NCI-H2107 (cell line): ENCODE measurements around the gene ADARB2.
"Not testable (repeated sequence)": the region's sequence is repeated elsewhere in the genome, so short reads cannot be mapped to it uniquely, and the experiment has no call there.

Experiments used
- DNase-seq: peaks from one replicate; lab custom pipeline; 2025; lab: John Stamatoyannopoulos, UW

ADARB2 gene

DNA sequence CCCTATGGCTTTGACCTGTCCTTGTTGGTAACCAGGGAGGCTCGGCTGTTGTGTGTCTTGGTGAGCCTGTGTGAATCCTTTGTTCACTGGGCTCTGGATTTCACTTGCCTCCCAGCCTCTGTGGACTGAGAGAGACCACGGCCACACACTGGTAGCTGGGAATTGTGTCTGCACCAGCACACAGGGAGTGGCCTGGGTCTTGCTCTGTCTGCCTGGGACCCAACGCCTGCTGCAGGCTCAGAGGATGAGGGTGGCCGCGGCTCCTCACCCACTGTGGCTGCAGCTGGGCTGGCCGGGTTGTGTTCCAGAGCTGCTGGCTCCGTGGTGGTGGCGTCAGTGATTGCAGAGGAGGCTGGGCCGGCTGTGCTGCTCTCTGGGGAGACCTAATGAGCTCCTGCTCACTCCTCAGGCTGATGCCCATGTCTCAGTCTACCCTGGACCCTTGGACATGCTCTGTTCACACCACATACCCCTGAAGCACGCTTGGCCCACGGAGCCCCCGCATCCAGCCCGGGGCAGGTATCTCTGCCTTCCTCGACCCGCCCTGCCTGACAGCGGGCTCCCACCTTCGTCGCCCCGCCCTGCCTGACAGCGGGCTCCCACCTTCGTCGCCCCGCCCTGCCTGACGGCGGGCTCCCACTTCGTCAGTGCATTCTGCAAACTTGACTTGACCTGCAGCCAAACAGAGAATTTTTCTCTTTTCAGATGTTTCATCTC lies 328.5 kb downstream of the ADARB2 start:
- DNase-seq = no peak

GRCh38 chr10:1406967-1407945 lies 330.1 kb downstream of the ADARB2 start:
- no peak for DNase-seq

DNA sequence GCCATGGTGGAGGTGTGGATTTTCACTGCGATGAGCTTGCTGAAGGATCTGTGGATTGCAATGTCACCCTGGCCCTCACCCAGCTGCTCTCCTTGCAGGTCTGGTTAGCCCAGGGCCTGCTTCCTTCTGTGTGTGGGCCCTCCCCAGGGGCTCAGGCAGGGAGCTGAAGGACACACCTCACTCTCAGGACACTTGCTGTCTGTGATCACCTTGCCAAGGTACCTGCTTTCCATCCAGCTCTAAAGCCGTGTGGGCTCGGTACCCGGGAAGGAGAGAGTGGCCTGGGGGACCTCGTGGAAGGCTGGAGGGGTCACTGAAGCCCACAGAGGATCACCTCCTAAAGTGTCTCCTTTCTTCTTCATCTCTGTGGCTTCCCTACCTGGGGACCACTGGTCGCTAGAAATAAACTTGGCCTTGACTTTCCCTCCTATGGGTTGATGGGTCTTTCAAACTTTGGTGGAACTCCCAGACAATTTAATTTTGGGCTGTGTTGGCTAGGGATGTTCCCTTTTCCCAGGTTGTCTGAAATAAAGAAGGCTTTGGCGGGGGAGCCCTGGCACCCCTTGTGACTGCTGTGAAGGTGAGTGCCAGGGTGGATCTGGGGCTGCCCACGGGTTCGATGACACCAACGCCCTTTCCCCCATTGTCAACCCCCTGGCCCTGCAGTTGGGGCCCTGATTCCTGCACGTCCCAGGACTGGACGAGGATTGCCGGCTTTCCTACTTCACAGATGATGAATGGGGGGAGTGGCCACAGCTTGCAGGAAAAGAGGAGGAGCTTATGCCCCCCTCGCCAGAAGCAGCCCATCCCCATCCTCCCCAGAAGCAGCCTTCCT lies 331.0 kb downstream of the ADARB2 start:
- DNase-seq = no peak

- DNase-seq = no peak
These were observed 332.7 kb downstream of the ADARB2 start for GRCh38 chr10:1404323-1405260.

GRCh38 chr10:1403508-1404322 lies 333.6 kb downstream of the ADARB2 start:
- no peak for DNase-seq

DNA sequence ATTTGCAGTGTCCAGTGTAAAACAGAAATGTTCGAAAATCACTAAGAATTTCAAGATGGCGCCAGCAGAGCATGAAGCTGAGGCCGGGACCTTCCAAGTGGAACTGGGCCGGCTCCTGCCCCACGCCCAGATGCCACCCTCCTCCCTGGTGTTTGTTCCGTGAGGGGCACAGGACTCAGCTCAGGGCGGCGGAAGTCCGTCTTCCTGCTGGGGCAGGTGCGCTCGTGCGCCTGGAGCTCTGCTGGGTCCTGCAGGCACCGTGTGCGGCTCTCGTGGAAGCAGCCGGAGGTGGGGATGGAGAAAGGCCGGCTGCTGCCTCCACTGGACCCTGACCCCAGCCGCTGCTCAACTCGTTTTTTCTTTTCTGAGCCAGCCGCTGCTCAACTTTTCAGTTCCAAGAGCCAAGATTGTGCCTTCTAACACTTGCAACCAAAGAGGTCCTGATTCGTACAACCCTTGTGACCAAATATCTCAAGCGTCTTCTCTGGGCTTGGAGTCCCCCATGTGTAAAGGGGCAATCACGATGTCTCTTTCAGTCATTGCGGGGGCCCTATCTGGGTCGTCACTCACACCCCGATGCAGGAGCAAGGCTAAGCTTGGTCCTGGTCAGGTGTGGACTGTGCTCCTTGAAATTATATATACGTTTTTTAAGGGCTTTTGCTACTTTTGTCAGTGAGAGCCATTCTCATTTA lies 334.4 kb downstream of the ADARB2 start:
- no peak for DNase-seq

DNA sequence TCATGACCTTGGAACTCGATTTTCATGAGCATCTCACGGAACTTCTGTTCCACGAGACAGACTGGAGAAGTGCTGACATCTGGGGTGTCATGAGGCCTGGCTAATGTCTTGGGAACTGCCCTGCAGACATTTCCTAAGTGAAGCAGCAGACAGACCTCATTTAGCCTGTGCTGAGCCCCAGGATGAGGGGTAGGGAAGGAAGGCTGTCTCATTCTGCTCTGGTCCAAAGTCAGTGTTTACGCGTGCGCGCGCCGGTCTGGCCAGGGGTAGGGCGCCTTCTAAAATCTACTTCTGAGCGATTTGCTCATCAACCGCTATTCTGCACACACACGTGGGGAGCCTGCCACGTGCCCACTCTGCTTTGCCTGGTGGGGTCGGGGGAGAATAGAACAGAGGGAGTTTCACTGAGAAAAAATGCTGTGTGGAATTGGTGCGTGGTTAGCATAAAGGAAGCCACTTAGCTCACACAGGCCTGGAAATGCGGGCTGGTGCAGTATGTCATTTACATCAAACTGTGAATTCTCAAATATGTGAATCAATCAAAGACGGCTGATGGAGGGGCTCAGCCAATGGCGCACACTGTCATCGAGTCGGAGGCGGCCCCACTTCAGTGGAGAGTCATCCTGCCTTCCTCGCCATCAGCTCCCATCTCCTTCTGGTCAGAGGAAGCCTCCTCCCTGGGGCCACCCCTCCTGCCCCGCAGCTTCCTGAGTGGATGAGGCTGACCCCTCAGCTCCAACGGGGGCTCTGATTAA lies 335.1 kb downstream of the ADARB2 start:
- DNase-seq = no peak

- DNase-seq = no peak
These were observed 336.0 kb downstream of the ADARB2 start for GRCh38 chr10:1401071-1401965.

- DNase-seq = no peak
These were observed 336.9 kb downstream of the ADARB2 start for GRCh38 chr10:1400101-1401070.

DNA sequence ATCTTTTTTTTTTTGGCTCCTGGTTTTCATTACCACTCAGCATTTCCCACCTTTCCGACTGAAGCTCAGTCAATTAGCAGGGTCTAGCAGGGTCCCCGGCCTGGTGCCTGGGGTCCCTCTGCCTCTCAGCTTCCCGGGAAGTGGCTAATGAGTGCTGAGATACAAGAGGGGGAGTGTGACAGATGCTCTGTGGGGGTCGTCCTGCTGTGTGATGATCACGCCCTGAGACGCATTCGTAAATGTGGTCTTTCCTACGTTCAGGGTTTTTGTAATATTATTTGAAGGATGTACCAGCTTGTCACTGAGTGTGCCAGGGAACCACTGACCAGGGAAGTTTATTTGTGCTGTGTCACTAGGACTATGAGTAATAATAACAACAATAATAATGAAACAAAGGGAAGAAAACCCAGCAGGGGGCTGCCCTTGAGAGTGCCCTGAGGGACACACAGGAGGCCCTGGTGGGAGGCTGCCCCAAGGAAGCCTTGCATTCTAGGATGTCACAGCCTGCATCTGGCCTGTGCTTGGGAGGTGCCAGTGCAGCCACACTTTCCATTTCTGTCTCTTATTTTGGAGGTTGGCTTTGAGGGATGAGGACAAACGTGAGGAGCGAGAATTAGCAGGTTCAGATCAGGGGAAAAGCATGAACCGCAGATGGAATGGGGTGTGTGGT lies 337.8 kb downstream of the ADARB2 start:
- no peak for DNase-seq

DNA sequence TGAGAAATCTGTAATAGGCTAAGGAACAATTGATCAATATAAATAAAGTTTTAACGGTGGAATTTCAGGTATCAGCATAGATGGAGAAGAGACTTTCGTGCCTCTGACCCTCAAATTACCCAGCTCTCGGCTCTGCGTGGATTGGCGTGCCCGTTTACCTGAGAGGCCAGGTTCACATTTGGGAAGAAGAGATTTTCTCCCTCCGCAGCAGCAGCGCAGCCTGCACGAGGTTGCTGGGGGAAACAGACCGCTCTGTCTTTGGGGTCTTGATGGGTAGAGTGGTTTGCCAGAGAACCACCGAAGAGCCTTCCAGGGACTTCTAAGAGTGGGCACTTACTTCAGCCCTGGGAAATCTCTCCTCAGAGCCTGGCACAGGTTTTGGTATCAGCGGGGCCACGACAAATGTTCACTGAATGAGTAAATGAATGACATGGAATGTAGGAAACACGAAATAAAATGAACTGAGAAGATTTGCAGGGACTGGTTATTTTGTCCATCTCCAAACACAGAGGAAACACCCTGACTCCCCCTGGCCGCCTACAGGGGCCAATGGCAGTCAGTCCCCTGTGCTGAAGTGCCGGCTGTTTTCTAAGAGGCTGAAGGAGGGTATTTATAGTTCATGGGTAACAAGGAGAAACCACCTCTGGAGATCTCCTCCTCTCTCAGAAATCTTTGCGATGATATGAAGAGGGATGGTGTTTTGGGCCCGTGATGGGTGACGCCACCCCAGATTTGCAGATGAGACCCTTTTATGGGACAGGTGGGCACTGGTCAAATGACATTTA lies 338.5 kb downstream of the ADARB2 start:
- no peak for DNase-seq

- not testable (repeated sequence) for DNase-seq
These were observed 339.2 kb downstream of the ADARB2 start for GRCh38 chr10:1398116-1398515.

DNA sequence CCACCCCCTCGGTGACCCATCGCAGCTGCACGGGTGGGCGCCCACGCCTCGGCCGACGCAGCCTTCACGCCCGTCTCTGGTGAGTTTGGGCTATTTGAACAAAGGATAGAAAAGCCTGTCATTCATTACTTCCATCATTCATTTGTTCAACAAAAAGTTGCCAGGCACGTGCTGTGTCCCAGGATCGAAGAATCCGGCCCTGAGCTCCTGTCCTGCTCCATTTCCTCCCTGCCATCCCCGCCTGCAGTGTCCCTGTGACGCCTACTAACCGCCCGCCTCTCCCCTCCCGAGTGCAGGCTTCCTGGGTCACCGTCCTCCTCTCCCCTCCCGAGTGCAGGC lies 341.1 kb downstream of the ADARB2 start:
- no peak for DNase-seq

DNA sequence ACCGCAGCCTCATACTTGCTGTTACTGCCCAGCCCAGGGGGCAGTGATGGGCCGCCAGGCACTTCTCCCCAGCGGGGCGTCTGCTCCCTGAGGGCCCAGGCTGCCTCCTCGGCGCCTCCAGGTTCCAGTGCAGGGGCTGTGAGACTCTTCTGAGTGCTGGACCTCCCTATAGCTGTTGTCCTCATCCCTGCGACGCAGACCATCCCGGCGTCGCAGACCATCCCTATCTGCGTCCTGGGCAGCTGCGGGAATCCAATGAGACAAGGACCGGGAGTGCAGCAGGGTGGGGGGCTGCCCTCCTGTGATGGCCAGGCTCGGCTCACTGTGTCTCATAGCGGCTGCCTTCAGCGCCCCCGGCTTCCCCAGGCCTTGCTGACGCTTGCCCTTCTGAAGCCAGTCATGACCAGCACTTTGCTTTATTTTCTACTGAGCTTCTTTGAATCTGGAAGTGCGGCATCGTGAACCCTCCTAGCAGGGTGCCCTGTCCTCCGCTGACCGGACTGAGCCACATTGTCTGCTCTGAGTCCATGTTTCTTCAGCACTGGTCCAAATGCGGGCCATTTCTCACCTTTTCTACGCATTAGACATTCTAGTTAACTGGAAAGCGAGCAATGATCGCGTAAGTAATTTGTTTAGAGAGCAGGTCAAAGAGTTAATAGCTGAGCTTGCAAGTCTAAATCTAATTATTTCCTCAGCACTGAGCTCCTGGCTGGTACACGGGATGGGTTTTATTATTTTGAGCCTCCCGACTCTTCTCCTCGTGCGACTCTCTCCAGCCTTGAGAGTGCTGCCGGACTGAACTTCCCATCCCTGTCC lies 341.6 kb downstream of the ADARB2 start:
- no peak for DNase-seq
